NCI-H128 (cell line): ENCODE measurements around the gene TBC1D3E.
"Not testable (repeated sequence)": the region's sequence is repeated elsewhere in the genome, so short reads cannot be mapped to it uniquely, and the experiment has no call there.

Experiments
- DNase-seq: peaks from one replicate; lab custom pipeline; 2025; ENCODE audit not compliant: unreplicated experiment; lab: John Stamatoyannopoulos, UW

Gene TBC1D3E

DNA sequence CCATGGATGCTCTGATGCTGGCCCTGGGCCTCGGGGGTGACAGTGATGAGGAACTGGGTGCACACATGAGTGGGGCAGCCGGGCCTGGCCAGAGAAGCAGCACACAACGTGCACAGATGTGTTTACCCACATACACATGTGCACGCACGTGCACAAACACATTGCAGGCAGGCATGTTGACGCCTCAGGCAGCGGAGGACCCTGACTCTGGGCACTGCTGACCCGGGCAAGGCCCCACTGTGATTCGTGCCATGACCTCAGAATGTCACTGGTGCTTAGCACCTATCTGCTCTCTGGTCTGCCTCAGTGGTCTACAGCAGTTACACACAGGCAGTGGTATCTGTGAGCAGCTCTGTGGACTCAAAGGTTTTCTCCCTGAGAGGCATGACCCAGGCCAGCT is at the start of gene TBC1D3E:
TSS of gene TBC1D3E (plus strand) at position 301 of the 400 bp plus-strand sequence. CDS start 1,545 bp downstream, outside the sequence.
- not testable (repeated sequence) for DNase-seq

DNA sequence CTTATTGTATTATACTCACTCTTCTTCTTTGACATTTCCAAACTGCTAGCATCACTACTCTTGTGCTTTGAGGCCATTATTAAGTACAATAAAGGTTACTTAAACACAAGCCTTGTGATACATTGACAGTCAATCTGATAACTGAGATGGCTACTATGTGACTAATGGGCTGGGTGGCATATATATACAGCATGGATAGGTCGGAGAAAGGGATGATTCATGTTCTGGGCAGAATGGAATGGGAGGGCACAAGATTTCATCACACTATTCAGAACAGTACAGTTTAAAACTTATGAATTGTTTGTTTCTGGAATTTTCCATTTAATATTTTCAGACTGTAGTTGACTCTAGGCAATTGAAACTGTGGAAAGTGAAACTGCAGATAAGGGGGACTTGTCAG is 40.4 kb upstream of the TBC1D3E start:
- not testable (repeated sequence) for DNase-seq

DNA sequence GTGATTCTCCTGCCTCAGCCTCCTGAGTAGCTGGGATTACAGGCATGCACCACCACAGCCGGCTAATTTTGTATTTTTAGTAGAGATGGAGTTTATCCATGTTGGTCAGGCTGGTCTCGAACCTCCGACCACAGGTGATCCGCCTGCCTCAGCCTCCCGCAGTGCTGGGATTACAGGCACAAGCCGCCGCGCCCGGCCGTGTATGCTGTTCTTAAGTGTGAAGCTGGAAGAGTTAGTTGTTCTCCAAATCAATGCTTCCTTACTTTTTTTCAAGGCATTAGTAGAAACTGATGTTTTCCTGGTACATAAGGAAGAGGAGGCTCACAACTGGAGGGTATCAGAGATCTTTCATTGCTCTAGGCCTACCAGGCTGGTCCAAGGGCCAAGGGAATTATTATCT is 39.6 kb upstream of the TBC1D3E start:
- not testable (repeated sequence) for DNase-seq

DNA sequence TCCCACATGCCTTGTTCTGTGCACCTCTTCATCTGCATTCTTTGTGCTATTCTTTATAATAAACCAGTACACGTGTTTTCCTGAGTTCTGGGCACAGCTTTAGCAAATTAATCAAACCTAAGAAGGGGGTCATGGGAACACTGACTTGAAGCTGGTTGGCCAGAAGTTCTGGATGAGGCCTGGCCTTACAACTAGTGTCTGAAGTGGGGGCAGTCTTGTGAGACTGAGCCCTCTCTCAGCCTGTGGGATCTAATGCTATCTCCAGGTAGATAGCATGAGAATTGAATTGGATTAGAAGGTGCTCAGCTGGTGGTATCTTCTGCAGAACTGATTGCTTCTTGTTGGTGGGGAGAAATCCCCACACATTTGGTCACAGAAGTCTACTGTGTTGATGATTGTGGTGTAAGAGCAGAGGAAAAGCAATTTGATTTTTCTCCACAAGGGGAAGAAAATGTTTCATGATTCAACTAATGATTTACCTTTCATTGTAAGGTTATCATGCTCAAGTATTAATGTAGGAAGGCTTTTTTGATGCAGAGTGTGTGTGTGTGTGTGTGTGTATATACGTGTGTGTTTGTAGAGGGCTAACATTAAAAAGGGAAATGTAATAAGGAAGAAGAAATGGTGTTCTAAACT is 33.6 kb upstream of the TBC1D3E start:
- DNase-seq, result not testable (repeated sequence)

DNA sequence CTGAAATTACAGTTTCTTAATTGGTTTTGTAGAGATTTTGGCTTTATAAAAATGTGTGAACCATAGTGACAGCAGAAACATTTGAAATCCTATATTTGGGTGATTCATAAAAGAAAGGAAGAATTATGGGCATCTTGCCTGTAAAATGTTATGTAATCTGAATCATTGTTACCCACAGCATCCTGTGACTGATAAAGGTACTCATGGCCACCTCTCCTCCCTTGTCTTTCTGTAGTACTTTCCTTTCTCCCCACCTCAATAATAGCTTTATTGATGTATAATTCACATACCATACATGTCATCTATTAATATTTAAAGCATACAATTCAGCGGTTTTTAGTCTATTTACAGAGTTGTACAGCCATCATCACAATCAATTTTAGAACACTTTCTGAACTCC is 28.5 kb upstream of the TBC1D3E start:
- DNase-seq, result not testable (repeated sequence)

DNA sequence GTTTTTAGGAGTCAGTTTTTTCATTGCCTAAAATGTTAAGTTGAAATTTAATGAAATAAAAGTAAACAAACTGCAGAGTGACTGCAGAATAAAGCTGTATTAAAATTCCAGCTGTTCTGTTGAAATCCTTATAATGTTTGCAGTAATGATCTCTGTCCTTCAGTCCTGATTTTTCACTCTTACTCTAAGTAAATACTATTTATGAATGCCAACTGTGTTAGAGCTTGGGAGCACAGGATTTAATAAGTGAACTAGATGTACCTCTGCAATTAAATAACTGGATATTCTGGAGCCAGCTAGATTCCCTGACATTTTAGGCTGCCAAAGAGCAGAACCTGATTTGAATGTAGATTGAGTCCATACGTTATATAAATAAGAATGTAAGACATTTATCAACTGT is 7.9 kb upstream of the TBC1D3E start:
- DNase-seq, result not testable (repeated sequence)

DNA sequence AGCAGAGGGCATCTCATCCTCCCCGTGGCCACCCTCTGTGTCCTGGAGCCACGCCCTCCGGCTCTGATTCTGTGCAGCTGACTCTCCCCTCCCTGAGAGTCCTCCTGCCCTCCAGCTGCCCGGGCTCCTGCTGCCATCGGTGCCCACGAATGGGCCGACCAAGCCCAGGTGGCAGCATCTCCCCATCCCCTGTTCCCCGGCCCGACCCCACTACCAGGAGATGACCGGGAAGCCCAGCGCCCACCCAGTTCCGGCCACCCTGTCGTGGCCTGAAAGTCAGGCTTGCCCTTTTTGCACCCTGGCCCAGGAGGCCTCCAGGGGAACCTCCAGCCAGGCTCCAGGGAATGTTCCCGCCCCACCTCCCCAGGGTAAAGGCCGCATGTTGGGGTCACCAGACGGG is 7.1 kb downstream of the TBC1D3E start:
- not testable (repeated sequence) for DNase-seq
